Ecto neural progenitor cell (in vitro differentiated cells): Measurements from ENCODE around the gene CASZ1.

Experiments
- DNase-seq: peaks from one replicate; pipeline ENCODE4 v3.0.0-alpha.2; 2018; ENCODE audit warnings: low spot score

CASZ1 gene

DNA sequence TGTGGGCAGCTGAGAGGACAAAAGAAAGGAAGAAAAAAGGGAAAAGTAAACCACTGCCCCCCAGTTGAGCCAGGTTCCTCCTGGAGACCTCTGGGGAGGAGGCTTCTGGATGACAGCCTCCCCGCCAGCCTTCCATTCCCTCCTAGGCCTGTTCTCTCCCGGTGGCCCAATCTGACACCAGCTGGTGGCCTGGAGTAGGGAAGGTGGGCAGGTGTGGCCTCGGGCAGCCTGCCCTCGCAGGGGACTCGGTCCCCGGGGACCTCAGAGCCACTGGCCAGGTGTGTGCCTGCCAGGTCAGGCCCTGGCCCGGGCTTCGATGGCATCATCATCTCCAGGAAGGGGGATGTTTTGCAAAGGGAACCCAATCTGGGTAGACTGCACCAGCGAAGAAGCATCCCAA is 159.0 kb downstream of the CASZ1 start:
- no peak for DNase-seq

DNA sequence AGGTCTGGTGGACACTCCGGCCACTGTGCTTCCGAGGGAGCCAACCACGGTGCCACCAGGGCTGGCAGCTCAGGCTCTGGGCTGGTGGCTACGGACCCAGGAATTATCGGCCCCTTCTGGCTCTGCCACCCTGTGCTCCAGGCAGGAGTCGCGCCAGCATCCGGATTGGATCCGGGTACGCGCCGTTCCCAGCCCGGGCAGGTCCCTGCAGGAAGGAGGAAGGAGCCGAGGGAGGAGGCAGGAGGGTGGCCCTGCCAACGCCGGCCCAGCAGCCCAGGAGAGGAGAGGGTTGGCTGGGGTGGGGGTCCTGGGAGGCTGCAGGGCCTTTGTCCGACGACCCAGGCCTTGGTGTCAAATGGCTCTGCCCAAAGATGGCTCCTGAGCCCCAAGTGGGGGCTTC is 160.5 kb downstream of the CASZ1 start:
- no peak for DNase-seq

DNA sequence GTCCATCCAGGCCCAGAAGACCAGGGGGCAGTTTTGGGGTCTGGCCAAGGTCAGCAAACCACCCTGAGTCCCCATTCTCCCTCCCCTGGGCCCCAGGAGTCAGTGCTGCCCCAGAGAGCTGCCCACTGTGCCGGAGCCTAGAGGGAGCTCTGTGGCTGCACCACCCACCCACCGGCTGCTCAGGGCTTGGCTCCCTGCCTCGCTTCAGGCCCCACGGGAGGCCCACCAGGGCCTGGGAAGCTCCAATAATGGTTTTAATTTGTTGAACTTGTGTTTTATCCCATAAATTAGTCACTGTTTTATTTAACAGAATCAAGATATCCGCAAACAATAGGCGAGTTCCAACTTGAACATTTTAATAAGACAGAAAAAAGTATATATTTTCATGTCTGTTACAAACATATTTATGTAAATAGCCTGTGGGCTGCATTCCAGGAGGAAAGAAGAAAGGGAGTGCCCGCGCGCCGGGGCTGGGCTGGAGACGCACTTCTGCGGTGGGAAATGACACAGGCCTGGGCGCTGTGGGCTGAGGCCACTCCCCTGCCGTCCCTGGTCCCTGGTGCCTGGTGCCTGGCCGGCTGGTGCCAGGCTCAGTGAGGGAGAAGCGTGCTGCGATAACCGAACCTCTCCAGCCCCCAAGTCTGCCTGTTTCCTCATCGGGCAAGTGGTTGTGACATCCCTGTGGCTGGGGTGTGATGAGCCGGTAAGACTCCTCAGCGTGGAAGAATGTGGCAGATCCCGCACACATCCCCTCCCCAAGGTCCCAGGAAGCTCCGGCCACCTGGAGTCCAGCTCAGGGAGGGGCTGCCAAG is 161.2 kb downstream of the CASZ1 start:
- no peak for DNase-seq

DNA sequence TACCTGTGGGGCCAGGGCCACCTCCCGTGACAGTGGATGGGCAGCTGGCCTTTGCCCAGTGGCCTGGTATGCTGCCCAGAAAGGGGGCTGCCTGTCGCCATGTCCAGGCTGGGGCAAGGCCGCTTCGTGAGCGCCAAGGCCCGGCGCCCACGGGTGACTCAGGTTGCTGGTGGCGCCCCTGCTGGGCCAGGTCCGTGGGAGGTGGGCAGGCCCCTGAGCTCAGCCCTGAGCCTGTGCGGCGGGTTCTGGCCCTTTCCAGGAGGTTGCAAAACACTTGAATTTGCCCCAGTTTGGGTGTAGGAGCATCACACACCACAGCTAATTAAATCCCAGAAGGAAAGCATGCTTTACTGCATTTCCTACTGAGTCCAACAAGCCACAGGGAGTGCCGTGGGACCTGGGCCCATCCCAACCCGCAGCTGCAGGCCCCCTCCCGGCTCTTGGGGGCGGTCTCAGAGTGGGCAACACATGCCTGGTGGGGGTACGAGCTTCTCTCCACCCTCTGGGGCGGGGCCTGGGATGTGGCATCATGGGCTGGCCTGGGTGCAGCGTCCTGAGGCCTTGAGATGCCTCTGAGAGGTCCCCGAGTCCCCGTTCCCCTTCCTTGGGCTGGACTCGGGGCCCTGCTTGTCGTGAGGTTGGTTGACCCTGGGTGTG is 161.9 kb downstream of the CASZ1 start:
- DNase-seq, result no peak

DNA sequence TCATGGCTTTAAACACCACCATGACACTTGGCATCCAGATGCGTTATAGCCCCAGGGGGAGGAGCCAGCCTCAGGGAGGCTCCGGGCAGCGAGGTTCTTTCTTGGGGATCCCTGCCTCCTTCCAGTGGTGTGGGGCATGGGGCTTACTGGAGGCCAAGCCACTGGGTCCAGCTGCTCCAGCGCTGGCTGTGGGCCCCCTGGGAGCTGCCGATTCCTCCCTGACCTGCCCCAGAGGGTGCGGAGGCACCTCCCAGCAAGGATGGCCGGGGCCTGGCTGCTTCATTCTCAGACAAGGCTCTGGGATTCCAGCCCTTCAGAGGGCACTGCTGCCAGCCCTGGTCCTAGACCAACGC is 162.4 kb downstream of the CASZ1 start:
- DNase-seq, result no peak

DNA sequence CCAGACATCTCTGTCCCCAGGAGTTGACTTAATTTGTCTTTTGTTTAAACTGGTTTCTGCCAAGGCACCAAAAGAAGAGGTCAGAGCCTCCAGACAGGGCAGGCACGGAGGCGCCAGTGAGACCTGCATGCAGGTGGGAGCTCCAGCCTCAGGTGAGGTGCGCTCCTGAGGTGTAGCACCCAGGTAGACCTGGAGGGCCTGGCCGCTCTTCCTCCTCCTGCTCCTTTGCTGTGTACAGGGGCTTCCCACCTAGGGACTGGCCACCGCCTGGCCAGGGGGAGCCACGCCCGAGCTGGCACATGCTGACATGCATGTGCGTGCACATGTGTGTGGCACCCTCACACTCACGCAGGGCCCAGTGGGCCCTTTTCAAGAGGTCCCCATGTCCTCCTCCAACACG is 163.0 kb downstream of the CASZ1 start:
- no peak for DNase-seq

DNA sequence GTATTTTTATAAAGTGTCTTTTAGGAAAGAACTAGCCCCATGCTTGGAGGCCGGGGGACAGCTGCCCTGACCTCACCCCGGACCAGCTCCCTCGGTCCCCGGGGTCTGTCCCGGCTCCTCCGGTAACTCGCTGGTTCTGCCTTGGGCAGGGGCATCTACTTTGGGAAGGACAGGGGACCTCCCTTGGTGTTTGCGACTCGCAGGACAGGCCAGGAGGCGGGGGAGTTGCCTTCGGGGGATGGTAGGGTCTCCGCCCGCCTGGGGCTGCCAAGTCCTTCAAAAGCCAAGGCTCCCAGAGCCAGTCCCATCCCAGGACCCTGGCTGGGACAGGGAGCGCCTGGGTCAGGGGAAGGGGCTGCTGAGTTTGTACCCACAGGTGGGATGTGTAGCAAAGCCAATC is 163.8 kb downstream of the CASZ1 start:
- no peak for DNase-seq

DNA sequence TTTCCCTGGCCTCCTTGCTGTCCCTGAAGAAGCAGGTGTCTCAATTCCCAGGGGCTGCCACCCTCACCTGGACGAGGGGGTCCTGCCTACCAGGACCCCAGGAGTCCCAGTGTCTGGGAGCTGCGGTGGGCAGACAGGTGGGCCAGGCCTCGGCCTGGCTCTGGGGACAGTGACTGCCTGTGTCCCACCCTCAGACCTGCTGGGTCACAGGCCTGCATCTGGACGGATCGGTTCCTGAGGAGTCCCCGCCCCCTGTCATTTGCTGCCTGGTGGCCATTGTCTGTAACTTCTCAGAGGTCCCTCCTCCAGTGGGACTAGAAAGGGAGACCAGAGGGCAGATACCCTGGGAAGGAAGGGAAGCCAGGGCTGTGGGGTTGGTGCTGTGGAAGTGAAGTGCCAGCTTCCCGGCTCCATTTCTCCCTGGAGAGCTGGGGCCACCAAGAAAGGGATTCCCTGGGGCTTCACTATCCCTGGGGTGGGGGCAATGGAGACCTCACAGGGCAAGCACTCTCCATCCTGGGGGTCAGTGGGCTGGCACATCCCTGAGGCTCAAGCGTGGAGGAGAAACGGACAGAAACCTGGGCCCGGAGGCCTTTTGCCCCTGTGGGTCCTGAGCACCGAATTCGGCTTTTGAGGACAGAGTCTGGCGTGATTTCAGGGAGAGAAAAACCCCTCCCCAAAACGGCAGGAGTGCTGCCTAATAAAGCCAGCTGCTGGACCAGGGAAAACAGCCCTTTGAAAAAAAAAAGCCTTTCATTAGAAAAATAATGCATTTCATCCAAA is 164.4 kb downstream of the CASZ1 start:
- DNase-seq, result no peak

DNA sequence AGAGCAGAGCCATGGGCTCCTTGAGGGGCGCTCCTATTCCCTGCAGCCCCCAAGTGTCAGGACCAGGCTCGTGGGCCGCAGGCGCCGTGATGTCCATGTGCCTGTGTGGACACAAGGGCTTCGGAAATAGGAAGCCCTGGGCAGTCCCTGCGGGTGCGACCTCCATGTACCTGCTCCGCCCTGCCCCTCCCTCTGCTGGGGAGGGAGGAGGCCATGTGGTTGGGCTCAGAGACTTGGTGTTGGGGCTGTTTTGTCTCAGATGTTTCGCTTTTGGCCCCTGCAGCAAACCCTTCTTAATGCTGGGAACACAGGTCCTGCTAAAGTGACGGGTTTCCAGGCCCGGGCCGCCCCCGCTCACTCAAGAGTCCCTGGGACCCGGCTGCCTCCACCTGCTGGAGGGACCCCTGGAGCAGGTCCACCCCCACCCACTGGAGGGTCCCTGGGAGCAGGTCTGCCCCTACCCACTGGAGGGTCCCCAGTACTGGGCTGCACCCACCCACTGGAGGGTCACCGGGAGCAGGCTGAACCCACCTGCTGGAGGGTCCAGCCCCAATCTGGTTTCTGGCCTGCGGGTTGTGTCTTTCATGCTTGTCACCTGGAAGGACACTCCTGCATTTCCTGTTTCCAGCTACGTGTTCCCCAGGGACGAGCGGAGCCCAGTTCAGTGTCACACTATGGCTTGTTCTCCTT is 165.2 kb downstream of the CASZ1 start:
- no peak for DNase-seq

DNA sequence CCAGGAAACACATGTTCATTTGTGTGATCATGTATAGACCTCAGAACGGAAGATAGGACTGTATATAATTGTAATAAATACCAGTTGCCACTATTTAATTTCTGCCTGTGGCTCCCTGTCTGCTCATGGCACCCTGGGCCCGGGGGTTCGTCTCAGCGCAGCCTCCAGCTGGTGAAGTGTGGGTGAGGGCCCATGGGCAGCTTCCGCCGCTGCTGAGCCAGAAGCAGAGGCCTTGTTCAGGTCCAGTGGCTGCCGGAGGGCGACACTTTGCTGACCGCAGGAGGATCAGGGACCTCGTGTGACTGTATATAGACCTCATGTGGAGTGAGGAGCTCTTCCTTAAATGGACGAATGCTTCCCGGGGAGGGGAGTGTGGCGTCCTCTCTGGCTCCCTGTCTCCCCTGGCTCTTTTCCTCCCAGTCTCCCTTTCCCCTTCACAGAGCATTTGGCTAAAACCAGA is 165.8 kb downstream of the CASZ1 start:
- no peak for DNase-seq

DNA sequence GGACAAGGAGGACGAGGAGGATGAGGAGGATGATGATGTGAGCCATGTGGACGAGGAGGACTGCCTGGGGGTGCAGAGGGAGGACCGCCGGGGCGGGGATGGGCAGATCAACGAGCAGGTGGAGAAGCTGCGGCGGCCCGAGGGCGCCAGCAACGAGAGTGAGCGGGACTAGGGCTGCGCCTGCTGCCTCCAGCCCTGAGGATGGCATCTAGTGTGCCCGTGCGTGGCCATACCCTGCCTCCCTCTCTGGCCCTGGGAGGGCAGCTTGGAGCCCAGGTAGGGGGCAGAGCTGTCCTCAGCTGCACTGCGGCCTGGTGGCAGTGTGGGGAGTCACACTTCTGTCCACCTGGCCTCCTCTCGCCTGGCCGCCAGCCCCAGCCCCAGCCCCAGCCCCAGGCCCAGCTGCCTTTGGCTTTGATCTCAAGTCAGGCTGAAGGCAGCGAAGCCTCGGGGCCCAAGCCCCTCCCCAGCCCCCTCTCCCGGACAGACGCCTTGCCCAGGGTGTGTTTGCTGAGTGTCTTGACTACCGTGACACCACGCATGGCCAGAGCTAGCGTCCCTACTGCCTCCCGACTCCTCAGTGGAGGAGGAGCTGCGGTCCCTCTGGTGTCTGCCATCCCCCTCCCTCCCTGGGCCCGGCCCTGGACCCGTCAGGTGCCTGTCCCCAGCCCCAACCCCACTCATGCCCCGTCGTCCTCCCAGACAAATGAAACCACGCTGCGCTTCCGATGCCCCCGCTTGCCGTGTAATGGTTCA is 166.5 kb downstream of the CASZ1 start:
- DNase-seq, result no peak

DNA sequence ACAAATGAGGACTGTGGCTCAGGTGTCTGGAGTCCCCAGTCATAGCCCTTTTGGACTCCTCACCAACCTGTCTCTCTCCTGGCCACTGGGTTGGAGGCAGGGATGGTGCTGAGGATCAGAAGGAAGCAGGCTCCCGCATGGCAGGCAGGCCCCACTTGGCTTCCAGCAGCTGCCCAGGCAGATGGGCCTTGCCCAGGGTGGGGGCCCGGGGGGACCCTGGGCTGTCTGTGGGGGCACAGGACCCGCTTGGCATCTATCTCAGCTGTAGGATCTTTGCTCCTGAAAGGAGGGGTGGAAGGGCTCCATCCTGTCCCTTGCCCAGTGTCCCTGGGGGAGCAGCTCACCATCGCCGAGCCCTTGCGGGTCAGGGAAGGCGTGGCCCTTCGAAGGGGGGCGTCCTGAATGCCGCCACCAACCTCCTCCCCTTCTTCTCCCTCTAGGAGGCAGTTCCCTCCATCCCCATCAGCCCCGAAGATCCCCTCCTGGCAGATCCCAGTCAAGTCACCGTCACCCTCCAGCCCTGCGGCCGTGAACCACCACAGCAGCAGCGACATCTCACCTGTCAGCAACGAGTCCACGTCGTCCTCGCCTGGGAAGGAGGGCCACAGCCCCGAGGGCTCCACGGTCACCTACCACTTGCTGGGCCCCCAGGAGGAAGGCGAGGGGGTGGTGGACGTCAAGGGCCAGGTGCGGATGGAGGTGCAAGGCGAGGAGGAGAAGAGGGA is 167.2 kb downstream of the CASZ1 start:
- DNase-seq, result no peak

DNA sequence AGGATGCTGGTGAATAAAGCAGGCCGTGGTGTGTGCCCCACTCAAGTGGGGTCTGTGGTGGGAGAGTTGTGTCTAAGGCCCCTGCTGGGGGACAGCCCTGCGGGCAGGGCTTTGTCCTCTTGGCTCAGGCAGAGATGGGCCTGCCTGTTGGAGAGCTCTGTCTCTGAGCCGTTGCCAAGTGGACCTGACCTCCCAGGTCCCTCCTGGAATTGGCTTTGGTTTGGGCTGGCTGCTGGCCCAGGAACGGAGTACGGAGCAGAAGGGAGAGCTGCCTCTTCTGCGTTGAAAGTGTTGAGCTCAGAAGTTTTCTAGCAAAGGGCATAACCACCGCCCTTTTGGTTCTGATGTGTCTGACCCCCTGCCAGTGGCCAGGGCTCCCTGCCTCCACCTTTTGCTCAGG is 167.8 kb downstream of the CASZ1 start:
- no peak for DNase-seq

DNA sequence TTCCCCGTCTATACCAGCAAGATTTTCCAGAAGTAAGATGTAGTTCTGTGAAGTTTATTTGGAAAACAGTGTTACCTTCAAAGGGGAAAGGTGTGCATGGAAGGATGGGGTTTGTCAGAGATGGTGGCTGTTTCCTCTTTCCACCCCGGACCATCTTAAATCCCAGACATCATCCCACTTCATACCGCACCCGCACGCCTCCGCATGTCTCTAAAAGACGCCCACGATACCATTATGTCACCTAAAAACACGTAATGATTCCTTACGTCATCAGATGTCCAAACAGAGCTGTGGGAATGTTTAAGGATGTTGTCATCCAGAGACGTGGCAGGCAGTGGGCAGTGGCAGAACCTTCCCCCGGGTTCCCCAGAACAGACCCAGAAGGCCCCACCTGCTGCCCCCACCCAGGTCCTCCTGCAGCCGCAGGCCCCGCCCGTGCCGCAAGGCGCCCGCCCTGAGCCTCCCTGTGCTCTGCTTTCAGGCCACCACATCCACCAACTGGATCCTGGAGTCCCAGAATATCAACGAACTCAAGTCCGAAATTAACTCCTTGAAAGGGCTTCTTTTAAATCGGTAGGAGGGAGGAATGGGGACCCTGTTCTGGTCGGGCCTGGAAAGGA is 169.5 kb downstream of the CASZ1 start:
- DNase-seq, result no peak

DNA sequence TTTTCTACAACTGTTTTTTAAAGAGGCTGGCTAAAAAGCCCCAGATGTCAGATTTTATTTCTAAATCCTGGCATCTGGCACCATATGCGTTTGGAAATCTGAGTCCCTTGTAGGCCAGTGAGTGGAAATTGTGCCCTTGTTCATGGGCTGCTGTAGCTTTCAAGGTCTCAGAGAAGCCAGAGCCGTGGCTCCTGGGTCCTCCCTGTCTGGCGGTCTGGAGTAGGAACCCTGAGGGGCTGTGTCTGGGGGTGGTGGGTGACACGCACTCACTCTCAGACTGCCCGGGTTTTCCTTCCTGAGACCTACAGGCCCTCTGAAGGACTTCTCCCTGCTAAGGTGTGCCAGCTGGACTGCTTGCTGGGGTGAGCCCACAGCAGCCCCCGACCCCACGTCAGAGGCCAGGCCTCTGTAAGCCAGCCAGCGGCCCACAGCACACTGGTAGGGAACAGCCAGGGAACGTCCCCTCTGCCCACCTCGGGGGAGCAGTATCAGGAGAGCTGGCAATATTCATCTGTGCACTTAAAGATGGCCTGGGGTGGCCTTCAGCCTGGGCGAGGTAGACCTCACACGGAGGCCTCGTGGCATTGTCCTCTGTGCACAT is 170.2 kb downstream of the CASZ1 start:
- DNase-seq, result no peak

DNA sequence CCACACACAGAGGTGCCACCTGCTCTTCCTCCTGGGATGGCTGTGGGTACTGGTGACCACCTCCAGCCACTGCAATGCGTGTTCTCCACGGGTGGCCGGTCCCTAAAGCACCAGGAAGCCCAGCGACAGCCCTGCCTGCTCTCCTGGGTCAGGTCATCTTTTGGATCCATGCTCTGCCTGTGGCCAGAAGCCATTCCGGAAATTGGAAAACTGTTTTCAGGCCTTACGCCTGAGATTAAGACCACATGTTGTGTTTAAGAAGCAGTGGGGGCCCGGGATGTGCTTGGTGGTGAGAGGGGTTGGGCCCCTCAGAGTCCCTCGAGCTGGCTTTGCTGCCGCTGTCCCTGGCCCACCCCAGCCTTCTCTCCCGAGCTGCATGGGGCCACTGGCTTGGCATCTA is 170.9 kb downstream of the CASZ1 start:
- no peak for DNase-seq

DNA sequence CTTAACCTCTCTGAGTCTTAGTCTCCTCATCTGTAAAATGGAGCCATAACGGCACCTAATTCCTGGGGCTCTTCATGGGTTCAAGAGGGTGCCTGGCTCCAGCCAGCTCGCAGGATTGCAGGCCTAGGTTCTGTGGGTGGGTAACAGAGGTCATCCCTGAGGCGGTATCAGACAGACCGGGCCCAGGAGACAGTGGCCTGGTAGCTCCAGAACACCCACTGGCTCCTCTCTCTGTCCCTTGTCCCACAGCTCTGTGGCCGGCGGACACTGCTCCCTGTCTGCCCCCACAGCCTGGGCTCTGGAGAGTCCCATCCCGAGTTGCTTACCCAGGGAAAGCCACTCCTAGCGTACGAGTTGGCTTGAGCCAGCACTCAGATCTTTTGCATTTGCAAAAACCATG is 171.4 kb downstream of the CASZ1 start:
- no peak for DNase-seq

DNA sequence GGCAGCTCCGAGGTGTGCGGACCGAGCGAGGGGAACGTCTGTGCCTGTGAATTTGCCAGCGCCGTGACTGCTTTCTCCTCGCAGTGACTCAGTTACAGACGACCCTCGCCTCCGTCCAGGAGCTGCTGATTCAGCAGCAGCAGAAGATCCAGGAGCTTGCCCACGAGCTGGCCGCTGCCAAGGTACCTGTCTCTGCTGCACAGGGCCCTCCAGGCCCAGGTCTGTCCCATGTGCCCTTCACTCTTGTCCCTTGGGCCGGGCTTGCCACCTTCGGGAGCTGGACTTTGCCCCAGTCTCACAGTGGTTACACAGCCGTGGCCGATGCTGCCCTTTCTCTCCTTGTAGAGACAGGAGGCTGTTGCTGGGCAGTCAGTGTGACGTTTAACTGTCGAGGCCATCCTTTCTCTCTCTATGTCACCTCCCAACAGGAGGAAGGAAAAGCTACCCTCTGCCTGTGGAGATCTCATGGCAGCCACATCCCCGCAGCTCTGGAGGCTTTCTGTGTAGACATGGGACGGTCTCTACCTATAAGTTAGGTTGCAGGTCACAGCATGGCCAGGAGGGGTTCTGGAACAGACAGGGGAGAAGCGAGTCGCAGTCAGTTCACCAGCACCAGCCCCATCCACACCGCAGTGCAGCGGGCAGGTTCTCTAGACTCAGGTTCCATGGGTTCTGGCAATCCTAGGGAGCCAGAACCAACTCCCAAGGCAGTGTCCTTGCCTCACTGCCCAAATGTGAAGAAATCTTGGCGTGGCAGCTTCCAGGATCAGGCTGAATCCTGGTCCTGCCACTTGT is 172.0 kb downstream of the CASZ1 start:
- DNase-seq, result no peak

DNA sequence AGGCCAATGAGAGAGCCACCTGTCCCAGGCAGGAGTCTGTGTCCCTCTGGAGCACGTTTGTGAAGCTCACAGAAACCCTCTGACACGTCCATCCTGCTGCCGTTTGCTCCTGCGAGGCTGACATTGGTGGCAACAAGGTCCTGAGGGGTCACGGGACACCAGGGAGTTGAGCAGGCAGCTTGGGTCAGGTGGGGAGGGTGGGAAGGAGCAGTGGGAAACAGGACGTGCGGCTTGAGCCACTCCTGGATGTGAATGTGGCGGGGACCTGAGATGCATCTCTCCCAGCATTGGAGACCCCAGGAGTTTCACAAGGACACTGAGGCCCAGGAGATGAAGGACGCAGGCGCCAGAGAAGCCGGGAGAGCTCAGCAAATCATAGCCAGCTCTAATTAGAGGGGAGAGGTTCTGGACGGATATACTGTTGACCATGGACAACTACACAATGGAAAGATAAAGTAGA is 172.7 kb downstream of the CASZ1 start:
- DNase-seq, result no peak
